Measurements from ENCODE around the gene C10orf90.

C10orf90 gene

GRCh38 chr10:126670056-126670894 lies at the start of gene C10orf90:
TSS of gene C10orf90 (minus strand) at chr10:126670693. CDS start at chr10:126670480, 213 bp downstream.
- no peak for DNase-seq

- DNase-seq, result no peak
These were observed 45.9 kb upstream of the C10orf90 start for GRCh38 chr10:126716366-126716765.

GRCh38 chr10:126713594-126713993 lies 43.1 kb upstream of the C10orf90 start:
- DNase-seq, result no peak

GRCh38 chr10:126712681-126713080 lies 42.2 kb upstream of the C10orf90 start:
- DNase-seq, result no peak

- no peak for DNase-seq
These were observed 35.6 kb upstream of the C10orf90 start for GRCh38 chr10:126705951-126706565.

GRCh38 chr10:126705131-126705530 lies 34.6 kb upstream of the C10orf90 start:
- DNase-seq, result no peak

- DNase-seq, result no peak
These were observed 34.2 kb upstream of the C10orf90 start for GRCh38 chr10:126704649-126705048.

GRCh38 chr10:126702181-126702580 lies 31.7 kb upstream of the C10orf90 start:
- DNase-seq, result no peak

GRCh38 chr10:126701526-126701925 lies 31.0 kb upstream of the C10orf90 start:
- DNase-seq, result no peak

GRCh38 chr10:126696684-126697083 lies 26.2 kb upstream of the C10orf90 start:
- DNase-seq, result no peak

- no peak for DNase-seq
These were observed 21.0 kb upstream of the C10orf90 start for GRCh38 chr10:126691456-126691855.

- DNase-seq, result no peak
These were observed 20.0 kb upstream of the C10orf90 start for GRCh38 chr10:126690534-126690933.

GRCh38 chr10:126689461-126689994 lies 19.0 kb upstream of the C10orf90 start:
- DNase-seq, result no peak

GRCh38 chr10:126687121-126687606 lies 16.7 kb upstream of the C10orf90 start:
- DNase-seq, result peak; percentile 45

GRCh38 chr10:126686719-126687118 lies 16.2 kb upstream of the C10orf90 start:
- no peak for DNase-seq

- no peak for DNase-seq
These were observed 15.8 kb upstream of the C10orf90 start for GRCh38 chr10:126686268-126686667.

GRCh38 chr10:126685756-126686155 lies 15.3 kb upstream of the C10orf90 start:
- DNase-seq, result no peak

- no peak for DNase-seq
These were observed 13.8 kb upstream of the C10orf90 start for GRCh38 chr10:126684171-126684745.

GRCh38 chr10:126683466-126683865 lies 13.0 kb upstream of the C10orf90 start:
- no peak for DNase-seq

GRCh38 chr10:126675656-126676438 lies 5.4 kb upstream of the C10orf90 start:
- DNase-seq, result no peak

GRCh38 chr10:126674741-126675515 lies 4.4 kb upstream of the C10orf90 start:
- no peak for DNase-seq

- no peak for DNase-seq
These were observed 3.1 kb upstream of the C10orf90 start for GRCh38 chr10:126673565-126673964.

Data from NCI-H510A treated with DMSO at 0.1 percent for 48 hours (cell line).